Heart left ventricle (tissue), 16 donors: ENCODE data around the gene MCTP1. TPM values are rescaled to one million over a fixed set of nuclear protein-coding genes. Genes with fewer than 3 reads are reported as not detected.

Experiments used
- ATAC-seq, 4 donors: fragments of 200-7000 bp; cut with Tn5 transposase; one replicate each; pipeline ENCODE4 v1.9.1; 2020 to 2022; ENCODE audit warnings: moderate library complexity in 4 of 4, mild to moderate bottlenecking in 3 of 4, moderate number of reproducible peaks in 1 of 4
- DNase-seq, 5 donors: peaks; one replicate each; pipeline ENCODE4 v3.0.0-alpha.2; 2020
- H3K27ac ChIP-seq, 12 donors: fragments of 200-600 bp; sonication (generic) in 4 of 12; one replicate each; pipeline versions ENCODE4 v1.5.0 to v1.8.0; 2016 to 2022; ENCODE audit warnings: mild to moderate bottlenecking in 2 of 12
- H3K27me3 ChIP-seq, 9 donors: fragments of 200-600 bp; sonication (generic) in 2 of 9; one replicate each; pipeline versions ENCODE4 v1.5.1 to v1.8.0; 2016 to 2022; ENCODE audit warnings: mild to moderate bottlenecking in 3 of 9
- H3K36me3 ChIP-seq, 9 donors: fragments of 200-600 bp; sonication (generic) in 2 of 9; one replicate each; pipeline versions ENCODE4 v1.5.0 to v1.8.0; 2018 to 2022; ENCODE audit warnings: mild to moderate bottlenecking in 2 of 9
- H3K4me1 ChIP-seq, 12 donors: fragments of 200-600 bp; sonication (generic) in 4 of 12; one replicate each; pipeline versions ENCODE4 v1.5.0 to v1.8.0; 2016 to 2022; ENCODE audit warnings: mild to moderate bottlenecking in 3 of 12
- H3K4me3 ChIP-seq, 12 donors: fragments of 200-600 bp; sonication (generic) in 4 of 12; one replicate each; pipeline versions ENCODE4 v1.5.0 to v1.8.0; 2017 to 2022; ENCODE audit warnings: mild to moderate bottlenecking in 9 of 12, moderate library complexity in 4 of 12
- H3K9me3 ChIP-seq, 12 donors: fragments of 200-600 bp; sonication (generic) in 4 of 12; one replicate each; pipeline versions ENCODE4 v1.5.0 to v1.8.0; 2016 to 2022; ENCODE audit warnings: mild to moderate bottlenecking in 1 of 12
- CTCF ChIP-seq, 12 donors: fragments of 200-600 bp; sonication (generic) in 4 of 12; IDR thresholded peaks; one replicate each; pipeline versions ENCODE4 v1.5.0 to v1.8.0; 2018 to 2022; ENCODE audit warnings: antibody characterized with exemption in 12 of 12, mild to moderate bottlenecking in 5 of 12
- POLR2A ChIP-seq, 2 donors: fragments of 450-650 bp; IDR thresholded peaks; one replicate each; pipeline ENCODE4 v1.6.1; 2017; ENCODE audit warnings: antibody characterized with exemption in 2 of 2, mild to moderate bottlenecking in 2 of 2, moderate library complexity in 2 of 2
- WGBS, 4 donors: extraction: QIAGEN DNeasy Blood & Tissue Kit in 2 of 4; methylation state at CpG; one replicate each; pipeline versions ENCODE4 v1.1.5 to v1.1.7; 2013 to 2018; 5-methylcytosine and 5-hydroxymethylcytosine counted together
- intact Hi-C, 10 donors: fragments of 100-400 bp; cut with DNase I; formaldehyde crosslinking; loops; one replicate each; pipeline versions ENCODE4 v1.11.1 to v1.14.2; 2022
- polyA plus RNA-seq, 2 donors: library from polyadenylated mRNA; stranded (reverse); fragments of 200-250 nt; gene quantifications; one replicate each; pipeline ENCODE4 v1.2.3, GENCODE V29; 2013
- total RNA-seq, 9 donors: library from RNA; depleted of rRNA in 2 of 9; stranded (reverse); fragments of >200 nt in 2 of 9; fragmentation: NEBNext Ultra II Directional in 3 of 9; extraction: Animal tissue kit (Norgen Biotek cat#: 25700) in 3 of 9; gene quantifications; one replicate each; pipeline versions ENCODE4 v1.1.0 to v1.2.4, GENCODE V29; 2016 to 2023
- donor health status: ischemic (EF 13 %, LVEDD 7.1; RV severe dilation, severe dysfunction).
- donor health status: healthy with polysubstance abuse.
- donor health status: DM: no; HTN: yes; CAD: no.
- donor health status: DM: no; HTN: no; CAD: no.
- donor health status: ischemic (EF 25% LVEDD 6.9; RV normal size, moderate dysfunction).
- donor health status: ischemic (EF 25% LVEDD 5.7; RV mildly dilated, moderate dysfunction).
- donor health status: healthy.
- donor health status: DM: yes; HTN: yes; CAD: no.
- donor health status: ischemic (EF 35%, LVEDD 5.7; RV mildly dilated, moderate dysfunction).
- donor health status: nonischemic (EF 11% LVEDD 7.7; RV severe dilation, severe dysfunction).
- donor health status: DM: yes; HTN: yes; CAD: no.
- donor health status: PGD.
- donor health status: ischemic (EF 29% LVEDD 5.4; RV normal size, mild dysfunction).
- donor health status: nonischemic (EF 23%, LVEDD 6.1; RV moderate dilation, normal function).

Gene MCTP1
- total and polyA plus RNA-seq, 11 donors, result 0.91 to 28.4 (median 6.1) TPM

- Histone ChIP-seq H3K27me3 (no peaks in the 10 kb centered on the region), H3K9me3 (no peaks in the 10 kb centered on the region), H3K4me3 (no peak overlapping the region), H3K4me1 (no peaks in the 10 kb centered on the region), H3K27ac (no peak overlapping the region), H3K36me3 (peaks cover 0 to 20% (median 8%) of the 10 kb centered on the region in 9 donors)
- TF ChIP-seq CTCF (IDR thresholded peaks at IDR 0.05), result no peak
- WGBS, 4 donors, result 88 to 96% (median 95%) methylated on average over 2 of the region's 2 CpGs
- no peak for ATAC-seq
- intact Hi-C loops, result loop anchor here in 1 of 10 donors (10.0 kb wide), 1 partner anchor 175 kb away; no protein-coding TSS in a partner anchor
- DNase-seq, result no peak
These were observed 585.3 kb downstream of the MCTP1 start for GRCh38 chr5:94699562-94699961.

GRCh38 chr5:94698197-94698596 is 586.7 kb downstream of the MCTP1 start:
- Histone ChIP-seq H3K9me3 (no peaks in the 10 kb centered on the region), H3K36me3 (peaks cover 0 to 23% (median 8%) of the 10 kb centered on the region in 9 donors), H3K27me3 (no peaks in the 10 kb centered on the region), H3K27ac (no peak overlapping the region), H3K4me3 (no peak overlapping the region), H3K4me1 (peaks cover 0 to 4% (median under 1%) of the 10 kb centered on the region in 12 donors)
- DNase-seq, result no peak
- ATAC-seq, result no peak
- TF ChIP-seq POLR2A (IDR thresholded peaks at IDR 0.05) (no peak), CTCF (IDR thresholded peaks at IDR 0.05) (no peak)
- 81 to 88% (median 87%) methylated on average over 5 of the region's 5 CpGs for WGBS, 4 donors
- intact Hi-C loops, result loop anchor here in 1 of 10 donors (10.0 kb wide), 1 partner anchor 173 kb away; no protein-coding TSS in a partner anchor

GRCh38 chr5:94694671-94695070 is 590.2 kb downstream of the MCTP1 start:
- ATAC-seq (no peak), DNase-seq (no peak)
- no peak for TF ChIP-seq POLR2A (IDR thresholded peaks at IDR 0.05)
- no peak for TF ChIP-seq CTCF (IDR thresholded peaks at IDR 0.05)
- no peaks in the 10 kb centered on the region for H3K27me3 ChIP-seq
- peaks cover 0 to 24% (median 6%) of the 10 kb centered on the region in 9 donors for H3K36me3 ChIP-seq
- no peaks in the 10 kb centered on the region for H3K9me3 ChIP-seq
- no peak overlapping the region for H3K4me3 ChIP-seq
- 92 to 97% (median 95%) methylated on average over 2 of the region's 2 CpGs for WGBS, 4 donors
- intact Hi-C loops, result loop anchor here in 4 of 10 donors (5.0 to 10.0 kb wide), 2 partner anchors 167 to 170 kb away; no protein-coding TSS in a partner anchor
- no peak overlapping the region for H3K27ac ChIP-seq
- H3K4me1 ChIP-seq, result peaks cover 0 to 16% (median 3%) of the 10 kb centered on the region in 12 donors

- intact Hi-C loops, result loop anchor here in 4 of 10 donors (5.0 to 10.0 kb wide), 2 partner anchors 167 to 169 kb away; no protein-coding TSS in a partner anchor
- DNase-seq (no peak), ATAC-seq (no peak)
- Histone ChIP-seq H3K27me3 (no peaks in the 10 kb centered on the region), H3K4me3 (no peak overlapping the region), H3K27ac (no peak overlapping the region), H3K36me3 (peaks cover 0 to 32% (median 11%) of the 10 kb centered on the region in 9 donors), H3K9me3 (no peaks in the 10 kb centered on the region), H3K4me1 (peaks cover 0 to 16% (median 3%) of the 10 kb centered on the region in 12 donors)
- TF ChIP-seq POLR2A (IDR thresholded peaks at IDR 0.05) (no peak), CTCF (IDR thresholded peaks at IDR 0.05) (no peak)
- 53 to 66% (median 55%) methylated on average over 1 of the region's 1 CpG for WGBS, 4 donors
These were observed 591.0 kb downstream of the MCTP1 start for GRCh38 chr5:94693845-94694370.
